HG03039 (cell line): ENCODE results near the gene EIF4E.
A peak's percentile ranks its signal among the peaks of the same experiment; 100 is the strongest.
"Not testable (repeated sequence)": the region's sequence is repeated elsewhere in the genome, so short reads cannot be mapped to it uniquely, and the experiment has no call there.

Experiments
- ATAC-seq: cut with Tn5 transposase; IDR thresholded peaks from one replicate; pipeline ENCODE4 v1.9.1; 2021; ENCODE audit warnings: mild to moderate bottlenecking, moderate library complexity; ENCODE audit not compliant: unreplicated experiment

Gene EIF4E

GRCh38 chr4:98934851-98935250, 5.9 kb upstream of the EIF4E start:
- ATAC-seq: not testable (repeated sequence)

GRCh38 chr4:98932539-98932938, 3.6 kb upstream of the EIF4E start:
- ATAC-seq: no peak

GRCh38 chr4:98930311-98930865, 1.5 kb upstream of the EIF4E start:
- ATAC-seq: no peak

GRCh38 chr4:98929341-98930267, 671 bp upstream of the EIF4E start:
- ATAC-seq: peak; percentile 48

GRCh38 chr4:98928131-98928504, 815 bp downstream of the EIF4E start:
- peak; percentile 42 for ATAC-seq

- not testable (repeated sequence) for ATAC-seq
Measured at GRCh38 chr4:98926257-98926656, 2.7 kb downstream of the EIF4E start.

- no peak for ATAC-seq
Measured at GRCh38 chr4:98921292-98921691, 7.6 kb downstream of the EIF4E start.

- no peak for ATAC-seq
Measured at GRCh38 chr4:98919996-98920395, 8.9 kb downstream of the EIF4E start.

- not testable (repeated sequence) for ATAC-seq
Measured at GRCh38 chr4:98910728-98911127, 18.2 kb downstream of the EIF4E start.

- ATAC-seq: no peak
Measured at GRCh38 chr4:98909646-98910401, 19.1 kb downstream of the EIF4E start.

GRCh38 chr4:98908703-98909262, 20.1 kb downstream of the EIF4E start:
- no peak for ATAC-seq

- no peak for ATAC-seq
Measured at GRCh38 chr4:98908182-98908581, 20.8 kb downstream of the EIF4E start.

- ATAC-seq: no peak
Measured at GRCh38 chr4:98905839-98906238, 23.1 kb downstream of the EIF4E start.

- ATAC-seq: no peak
Measured at GRCh38 chr4:98905297-98905696, 23.6 kb downstream of the EIF4E start.

- ATAC-seq: no peak
Measured at GRCh38 chr4:98903963-98904362, 25.0 kb downstream of the EIF4E start.

GRCh38 chr4:98903561-98903960, 25.4 kb downstream of the EIF4E start:
- no peak for ATAC-seq

GRCh38 chr4:98899277-98899676, 29.7 kb downstream of the EIF4E start:
- no peak for ATAC-seq

- no peak for ATAC-seq
Measured at GRCh38 chr4:98891478-98892337, 37.2 kb downstream of the EIF4E start.

- no peak for ATAC-seq
Measured at GRCh38 chr4:98890702-98891455, 38.1 kb downstream of the EIF4E start.

GRCh38 chr4:98887145-98887544, 41.8 kb downstream of the EIF4E start:
- ATAC-seq: no peak
